NOMO-1 (cell line): ENCODE results near the gene VSX2.

Experiments used
- DNase-seq, 2 experiments: peaks; one replicate each; lab custom pipeline; 2025; ENCODE audit not compliant: unreplicated experiment in 2 of 2; lab: John Stamatoyannopoulos, UW

VSX2 gene

GRCh38 chr14:74238974-74239847 lies at the start of gene VSX2:
VSX2 (plus strand) TSS chr14:74239449; CDS start chr14:74239562, 113 bp downstream.
- no peak for DNase-seq

- no peak for DNase-seq
These were observed 48.2 kb upstream of the VSX2 start for GRCh38 chr14:74190927-74191575.

GRCh38 chr14:74194506-74195274 lies 44.6 kb upstream of the VSX2 start:
- no peak for DNase-seq

- DNase-seq, result no peak
These were observed 43.6 kb upstream of the VSX2 start for GRCh38 chr14:74195623-74196022.

- no peak for DNase-seq
These were observed 40.6 kb upstream of the VSX2 start for GRCh38 chr14:74198441-74199234.

- peak in 1 of 2 experiments; percentile 16 for DNase-seq
These were observed 37.1 kb upstream of the VSX2 start for GRCh38 chr14:74202113-74202512.

- no peak for DNase-seq
These were observed 35.6 kb upstream of the VSX2 start for GRCh38 chr14:74203639-74204038.

GRCh38 chr14:74204491-74204890 lies 34.8 kb upstream of the VSX2 start:
- DNase-seq, result no peak

GRCh38 chr14:74205882-74206281 lies 33.4 kb upstream of the VSX2 start:
- DNase-seq, result no peak

GRCh38 chr14:74207943-74208342 lies 31.3 kb upstream of the VSX2 start:
- no peak for DNase-seq

GRCh38 chr14:74208642-74209041 lies 30.6 kb upstream of the VSX2 start:
- no peak for DNase-seq

- DNase-seq, result no peak
These were observed 27.2 kb upstream of the VSX2 start for GRCh38 chr14:74211945-74212580.

- DNase-seq, result no peak
These were observed 25.1 kb upstream of the VSX2 start for GRCh38 chr14:74213907-74214803.

GRCh38 chr14:74216671-74217070 lies 22.6 kb upstream of the VSX2 start:
- no peak for DNase-seq

- peak; percentile 20 to 59 for DNase-seq
These were observed 21.4 kb upstream of the VSX2 start for GRCh38 chr14:74217672-74218448.

- no peak for DNase-seq
These were observed 20.8 kb upstream of the VSX2 start for GRCh38 chr14:74218462-74218861.

- no peak for DNase-seq
These were observed 19.7 kb upstream of the VSX2 start for GRCh38 chr14:74219277-74220205.
